ENCODE data around the gene CHCHD3. TPM values are rescaled to one million over a fixed set of nuclear protein-coding genes. Genes with fewer than 3 reads are reported as not detected.
"Not testable (repeated sequence)": the region's sequence is repeated elsewhere in the genome, so short reads cannot be mapped to it uniquely, and the experiment has no call there.

Gene CHCHD3
- total RNA-seq, 2 donors from 2014 or later, result 43.4 to 54.8 TPM

DNA sequence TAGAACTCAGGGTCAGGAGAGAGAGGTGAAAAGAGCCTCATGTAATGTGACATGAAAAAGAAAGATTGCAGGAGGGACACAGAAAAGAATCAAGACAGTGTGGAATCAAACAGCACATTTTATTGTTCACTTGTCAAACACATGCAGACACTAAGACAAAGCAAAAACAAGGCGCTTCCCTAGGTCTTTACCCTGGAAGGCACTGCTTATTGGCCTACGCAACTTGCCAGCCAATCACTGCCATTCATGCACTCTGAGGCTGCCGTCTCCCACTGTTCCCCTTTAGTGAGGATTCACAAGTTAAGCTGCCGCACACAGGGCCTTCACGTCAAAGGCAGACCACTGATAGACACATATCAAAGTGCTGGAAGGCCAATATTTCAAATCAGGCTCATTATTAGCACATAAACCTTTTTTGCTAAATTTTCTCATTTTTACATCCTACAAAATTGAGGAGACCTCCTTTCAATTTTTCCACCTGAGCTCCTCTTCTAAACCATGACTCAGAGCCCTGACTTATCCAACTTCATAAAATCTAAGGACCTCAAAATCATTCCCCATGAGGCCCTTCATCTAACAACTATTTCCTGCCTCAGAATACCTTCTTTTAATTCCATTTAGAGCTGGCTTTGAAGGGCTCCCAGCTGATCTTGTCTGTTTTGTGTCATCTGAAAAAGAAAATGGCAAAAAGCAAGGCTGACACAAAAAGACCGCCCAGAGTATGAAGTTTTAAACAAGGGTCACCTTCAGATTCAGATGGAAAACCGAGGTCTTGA is 149.4 kb downstream of the CHCHD3 start:
- H3K27ac Mint-ChIP-seq, result no peak overlapping the region
- no peak for DNase-seq (ENCODE audit: low spot score in 2 of 2)
- H3K9me3 Mint-ChIP-seq, result peaks cover 0 to 14% of the 10 kb centered on the region in 2 donors
- peaks cover 26 to 28% of the 10 kb centered on the region in 2 donors for H3K36me3 Mint-ChIP-seq
- ATAC-seq, result peak in 1 of 2 donors; percentile 20

DNA sequence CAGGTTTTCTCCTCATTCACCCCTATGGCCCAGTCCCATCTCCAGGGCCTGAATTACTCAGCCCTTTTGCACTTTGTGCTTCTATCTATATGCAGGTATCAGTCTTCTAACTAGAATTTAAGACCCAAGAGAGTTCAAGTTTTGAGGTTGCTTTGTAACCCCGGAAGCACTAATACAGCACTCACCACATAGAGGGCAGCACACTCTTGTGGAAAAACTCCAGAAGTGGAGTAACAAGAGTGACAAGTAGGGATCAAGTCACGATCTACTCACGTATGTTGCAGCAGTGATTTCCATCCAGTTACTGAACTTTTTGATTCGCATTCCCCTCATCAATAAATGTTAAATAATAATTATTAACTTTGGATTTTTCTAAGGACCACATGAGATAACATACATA is 151.0 kb downstream of the CHCHD3 start:
- Mint-ChIP-seq H3K27ac (peak overlapping the region in 1 of 2 donors; percentile 8), H3K36me3 (peaks cover 22 to 28% of the 10 kb centered on the region in 2 donors)
- ATAC-seq, result no peak

DNA sequence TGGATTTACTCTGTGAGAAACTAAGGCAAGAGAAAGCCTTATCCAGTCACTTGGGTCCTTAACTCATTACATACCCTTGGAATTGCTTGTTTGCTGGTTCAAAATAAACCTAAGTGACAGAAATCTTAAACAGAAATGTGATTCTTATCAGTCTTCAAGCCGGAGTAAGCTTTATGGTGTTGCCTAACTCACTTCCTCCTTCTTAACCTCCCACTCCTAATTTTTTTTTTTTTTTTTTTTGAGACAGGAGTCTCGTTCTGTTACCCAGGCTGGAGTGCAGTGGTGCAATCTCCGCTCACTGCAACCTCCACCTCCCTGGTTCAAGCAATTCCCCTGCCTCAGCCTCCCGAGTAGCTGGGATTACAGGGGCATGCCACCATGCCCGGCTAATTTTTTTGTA is 151.9 kb downstream of the CHCHD3 start:
- ATAC-seq, result not testable (repeated sequence)
- H3K9me3 Mint-ChIP-seq, result peaks cover 0 to 11% of the 10 kb centered on the region in 2 donors

More for the DNA sequence above, 151.0 kb downstream of the CHCHD3 start:
- peaks cover 0 to 11% of the 10 kb centered on the region in 2 donors for H3K9me3 Mint-ChIP-seq
- no peak for DNase-seq (ENCODE audit: low spot score in 2 of 2)

DNA sequence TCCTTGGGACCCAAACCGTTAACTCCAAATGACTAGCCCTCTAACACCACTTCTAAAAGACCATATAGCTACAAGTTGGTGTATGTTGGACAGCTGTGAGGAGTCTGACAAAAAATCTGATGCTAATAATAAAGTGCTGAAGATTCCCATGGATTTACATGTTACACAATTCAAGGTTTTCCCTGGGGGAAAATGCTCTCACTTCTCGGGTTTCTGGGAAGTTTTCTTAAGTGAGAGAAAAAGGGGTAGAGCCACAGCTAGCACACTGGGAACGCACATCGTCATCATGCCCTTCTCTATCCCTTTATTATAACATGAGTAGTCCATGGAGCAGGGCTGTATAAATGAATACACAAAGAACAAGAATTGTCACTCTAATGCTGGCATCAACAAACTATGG is 162.1 kb downstream of the CHCHD3 start:
- H3K9me3 Mint-ChIP-seq, result no peaks in the 10 kb centered on the region
- DNase-seq (ENCODE audit: low spot score in 2 of 2) (no peak), ATAC-seq (no peak)
- H3K27ac Mint-ChIP-seq, result no peak overlapping the region
- peaks cover 0 to 11% of the 10 kb centered on the region in 2 donors for H3K36me3 Mint-ChIP-seq

More for the DNA sequence above, 151.9 kb downstream of the CHCHD3 start:
- DNase-seq (ENCODE audit: low spot score in 2 of 2); H3K27ac Mint-ChIP-seq: not testable (repeated sequence)
- H3K36me3 Mint-ChIP-seq, result peaks cover 17 to 28% of the 10 kb centered on the region in 2 donors

DNA sequence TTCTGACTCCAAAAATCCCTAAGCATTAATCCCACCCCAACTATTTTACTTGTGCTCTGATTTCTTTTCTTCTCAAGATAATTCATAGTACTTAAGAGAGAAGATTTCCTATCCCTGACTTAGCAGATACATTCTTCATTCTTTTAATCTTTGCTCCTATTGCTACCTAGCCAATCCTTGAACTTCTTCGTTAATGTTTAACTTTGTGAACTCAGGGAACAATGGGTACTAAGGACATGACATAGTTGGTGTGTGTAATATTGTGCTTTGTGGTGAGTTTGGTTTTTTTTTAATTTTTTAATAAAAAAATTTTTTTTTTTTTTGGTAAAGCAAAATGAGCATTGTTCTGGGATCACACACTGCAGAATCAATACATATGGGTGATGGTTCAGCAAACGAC is 166.2 kb downstream of the CHCHD3 start:
- Mint-ChIP-seq H3K9me3 (no peaks in the 10 kb centered on the region), H3K36me3 (peaks cover 0 to 13% of the 10 kb centered on the region in 2 donors), H3K27ac (no peak overlapping the region)
- ATAC-seq (no peak), DNase-seq (ENCODE audit: low spot score in 2 of 2) (no peak)

DNA sequence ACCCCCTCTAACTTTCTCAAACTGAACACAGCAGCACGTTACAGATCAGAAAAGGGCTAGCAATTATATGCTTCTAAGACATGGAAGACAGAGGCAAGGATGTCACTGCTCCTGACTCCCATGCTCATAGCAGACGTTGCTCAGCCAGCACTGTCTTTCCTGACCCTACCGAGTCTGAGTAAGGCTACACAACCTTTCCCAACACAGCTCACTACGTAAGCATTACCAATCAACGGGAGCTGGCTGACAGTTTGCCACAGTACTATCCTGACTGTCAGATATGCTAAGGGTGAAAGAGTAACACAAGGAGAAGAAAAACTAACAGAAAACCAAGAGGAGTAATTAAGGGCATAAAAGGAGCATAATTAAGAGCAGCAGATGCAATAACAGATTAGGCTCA is 171.2 kb downstream of the CHCHD3 start:
- DNase-seq (ENCODE audit: low spot score in 2 of 2), result no peak
- ATAC-seq, result no peak

DNA sequence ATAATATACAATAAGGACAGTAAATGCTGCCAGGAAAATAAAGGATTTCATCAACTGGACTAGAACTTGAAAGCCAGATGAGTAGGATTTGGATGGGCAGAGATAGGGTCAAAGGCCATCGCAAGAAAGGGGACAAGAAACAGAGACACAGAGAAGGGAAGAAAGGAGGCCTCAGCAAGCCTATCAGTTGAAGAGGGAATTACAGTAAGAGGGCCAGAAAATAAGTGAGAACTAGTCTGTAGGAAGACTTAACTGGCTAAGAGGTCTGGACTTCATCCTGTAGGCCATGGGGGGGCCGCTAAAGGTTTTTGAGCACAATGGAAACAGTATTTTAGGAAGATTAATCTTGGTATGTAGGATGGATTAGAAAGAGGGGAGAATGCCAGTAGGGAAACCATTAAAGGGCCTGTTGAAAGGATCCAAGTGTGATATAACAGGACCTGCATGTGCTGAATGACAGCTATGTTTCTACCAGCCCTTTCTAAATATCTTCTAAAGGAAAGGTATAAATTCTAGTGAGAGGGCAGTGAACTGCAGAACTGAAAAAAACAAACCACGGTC is 174.4 kb downstream of the CHCHD3 start:
- no peak overlapping the region for H3K27ac Mint-ChIP-seq
- H3K9me3 Mint-ChIP-seq, result no peaks in the 10 kb centered on the region
- no peak for ATAC-seq
- peaks cover 23 to 30% of the 10 kb centered on the region in 2 donors for H3K36me3 Mint-ChIP-seq
- DNase-seq (ENCODE audit: low spot score in 2 of 2), result no peak

More for the DNA sequence above, 171.2 kb downstream of the CHCHD3 start:
- Mint-ChIP-seq H3K27ac (no peak overlapping the region), H3K9me3 (no peaks in the 10 kb centered on the region), H3K36me3 (peaks cover 7 to 15% of the 10 kb centered on the region in 2 donors)

DNA sequence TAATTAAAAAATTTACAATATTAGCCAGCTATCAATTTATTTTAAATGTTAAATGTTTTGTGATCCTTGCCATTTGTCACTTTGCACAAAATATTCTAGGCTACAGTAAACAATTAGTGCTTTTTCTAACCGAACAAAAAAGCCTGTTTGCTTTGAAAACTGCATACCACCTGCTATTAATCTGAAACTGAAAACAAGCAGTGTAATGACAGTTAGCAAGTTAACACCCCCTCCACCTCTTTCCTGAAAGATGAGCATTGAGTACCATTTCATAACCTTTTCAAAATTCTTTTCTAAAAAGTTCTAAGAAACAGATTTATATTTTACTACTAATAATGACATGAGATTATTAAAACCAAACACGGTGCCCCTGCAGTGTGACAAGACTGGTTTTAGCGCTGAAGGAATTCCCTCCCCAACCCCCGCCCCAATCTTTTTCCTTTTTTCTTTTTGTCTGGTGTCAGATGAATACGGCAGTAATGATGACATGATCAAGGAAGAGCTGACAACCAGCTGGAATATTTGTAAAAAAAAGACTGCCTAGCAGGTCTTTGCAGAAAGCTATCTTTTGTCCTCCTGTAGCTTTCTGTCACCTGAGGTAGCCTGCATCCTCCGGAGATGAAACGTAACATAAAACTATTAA is 175.6 kb downstream of the CHCHD3 start:
- Mint-ChIP-seq H3K36me3 (peaks cover 18 to 30% of the 10 kb centered on the region in 2 donors), H3K9me3 (no peaks in the 10 kb centered on the region), H3K27ac (no peak overlapping the region)
- ATAC-seq, result no peak
- DNase-seq (ENCODE audit: low spot score in 2 of 2), result no peak

DNA sequence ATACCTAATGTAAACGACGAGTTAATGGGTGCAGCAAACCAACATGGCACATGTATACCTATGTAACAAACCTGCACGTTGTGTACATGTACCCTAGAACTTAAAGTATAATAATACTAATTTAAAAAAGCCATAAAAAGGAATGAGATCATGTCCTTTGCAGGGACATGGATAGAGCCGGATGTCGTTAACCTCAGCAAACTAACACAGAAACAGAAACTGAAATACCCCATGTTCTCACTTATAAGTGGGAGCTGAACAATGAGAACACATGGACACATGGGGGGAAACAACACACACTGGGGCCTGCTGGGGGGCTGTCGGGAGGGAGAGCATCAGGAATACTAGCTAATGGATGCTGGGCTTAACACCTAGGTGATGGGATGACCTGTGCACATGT is 176.8 kb downstream of the CHCHD3 start:
- not testable (repeated sequence) for H3K27ac Mint-ChIP-seq; DNase-seq (ENCODE audit: low spot score in 2 of 2); H3K9me3 Mint-ChIP-seq; ATAC-seq
- H3K36me3 Mint-ChIP-seq, result peaks cover 13 to 30% of the 10 kb centered on the region in 2 donors

DNA sequence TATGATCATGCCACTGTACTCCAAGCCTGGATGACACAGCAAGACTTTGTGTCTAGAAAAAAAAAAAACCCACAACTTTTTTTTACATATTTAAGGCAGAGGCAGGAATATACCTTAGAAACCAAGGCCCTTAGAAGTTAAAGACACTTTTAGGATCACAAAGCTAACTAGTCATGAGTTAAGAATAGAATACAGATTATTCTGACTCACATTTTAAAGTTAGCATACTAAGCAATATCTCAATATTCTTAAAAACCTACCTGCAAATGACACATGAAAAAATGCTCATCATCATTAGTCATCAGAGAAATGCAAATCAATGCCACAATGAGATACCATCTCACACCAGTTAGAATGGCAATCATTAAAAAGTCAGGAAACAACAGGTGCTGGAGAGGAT is 177.7 kb downstream of the CHCHD3 start:
- DNase-seq (ENCODE audit: low spot score in 2 of 2) (no peak), ATAC-seq (peak; percentile 51 to 77)
- no peaks in the 10 kb centered on the region for H3K9me3 Mint-ChIP-seq
- peaks cover 13 to 24% of the 10 kb centered on the region in 2 donors for H3K36me3 Mint-ChIP-seq
- H3K27ac Mint-ChIP-seq, result peak overlapping the region in 1 of 2 donors; percentile 22

DNA sequence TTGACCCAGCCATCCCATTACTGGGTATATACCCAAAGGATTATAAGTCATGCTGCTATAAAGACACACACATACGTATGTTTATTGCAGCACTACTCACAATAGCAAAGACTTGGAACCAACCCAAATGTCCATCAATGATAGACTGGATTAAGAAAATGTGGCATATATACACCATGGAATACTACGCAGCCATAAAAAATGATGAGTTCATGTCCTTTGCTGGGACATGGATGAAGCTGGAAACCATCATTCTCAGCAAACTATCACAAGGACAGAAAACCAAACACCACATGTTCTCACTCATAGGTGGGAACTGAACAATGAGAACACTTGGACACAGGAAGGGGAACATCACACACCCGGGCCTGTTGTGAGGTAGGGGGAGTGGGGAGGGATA is 179.6 kb downstream of the CHCHD3 start:
- H3K27ac Mint-ChIP-seq; H3K9me3 Mint-ChIP-seq; ATAC-seq; DNase-seq (ENCODE audit: low spot score in 2 of 2): not testable (repeated sequence)
- H3K36me3 Mint-ChIP-seq, result peaks cover 13 to 24% of the 10 kb centered on the region in 2 donors

DNA sequence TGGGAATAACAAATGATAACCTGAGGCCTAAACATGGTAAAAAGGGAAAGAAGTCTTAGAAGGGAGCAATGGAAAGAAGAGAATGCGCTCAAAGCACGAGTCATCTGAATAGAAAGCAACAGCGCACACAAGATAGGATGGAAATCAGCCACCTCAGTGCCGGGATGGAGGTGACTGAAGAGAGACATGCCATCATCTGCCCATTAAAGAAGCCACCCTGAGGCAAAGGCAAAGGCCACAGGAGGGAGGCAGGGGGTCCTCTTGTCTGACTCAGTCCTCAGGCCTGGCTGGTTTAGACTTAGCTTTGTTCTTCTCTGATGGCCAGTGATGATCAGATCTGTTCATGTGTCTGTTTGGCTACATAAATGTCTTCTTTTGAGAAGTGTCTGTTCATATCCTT is 180.6 kb downstream of the CHCHD3 start:
- ATAC-seq, result no peak
- H3K9me3 Mint-ChIP-seq, result no peaks in the 10 kb centered on the region
- no peak for DNase-seq (ENCODE audit: low spot score in 2 of 2)
- no peak overlapping the region for H3K27ac Mint-ChIP-seq
- H3K36me3 Mint-ChIP-seq, result peaks cover 13 to 24% of the 10 kb centered on the region in 2 donors

DNA sequence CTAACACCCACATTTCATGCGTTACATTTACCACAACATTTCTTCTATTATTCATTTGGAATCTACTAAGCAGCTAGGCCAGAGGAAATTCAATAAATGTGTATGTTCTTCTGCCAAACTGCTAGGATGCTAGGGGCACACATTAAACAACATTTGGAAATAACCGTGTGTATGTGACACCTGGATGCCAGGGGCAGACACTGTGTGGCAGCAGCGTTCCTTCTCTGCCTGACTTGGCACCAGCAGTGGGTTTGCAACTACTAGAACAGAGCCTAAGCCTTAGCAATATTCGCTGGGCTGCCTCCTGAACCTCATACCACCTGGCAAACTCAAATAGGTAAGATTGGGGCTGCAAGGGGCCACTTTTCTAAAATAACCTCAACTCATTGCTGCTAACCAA is 182.1 kb downstream of the CHCHD3 start:
- peak overlapping the region in 1 of 2 donors; percentile 22 for H3K27ac Mint-ChIP-seq
- no peak for ATAC-seq
- H3K36me3 Mint-ChIP-seq, result peaks cover 11 to 20% of the 10 kb centered on the region in 2 donors
- DNase-seq (ENCODE audit: low spot score in 2 of 2), result no peak
- peaks cover 3 to 5% of the 10 kb centered on the region in 2 donors for H3K9me3 Mint-ChIP-seq

DNA sequence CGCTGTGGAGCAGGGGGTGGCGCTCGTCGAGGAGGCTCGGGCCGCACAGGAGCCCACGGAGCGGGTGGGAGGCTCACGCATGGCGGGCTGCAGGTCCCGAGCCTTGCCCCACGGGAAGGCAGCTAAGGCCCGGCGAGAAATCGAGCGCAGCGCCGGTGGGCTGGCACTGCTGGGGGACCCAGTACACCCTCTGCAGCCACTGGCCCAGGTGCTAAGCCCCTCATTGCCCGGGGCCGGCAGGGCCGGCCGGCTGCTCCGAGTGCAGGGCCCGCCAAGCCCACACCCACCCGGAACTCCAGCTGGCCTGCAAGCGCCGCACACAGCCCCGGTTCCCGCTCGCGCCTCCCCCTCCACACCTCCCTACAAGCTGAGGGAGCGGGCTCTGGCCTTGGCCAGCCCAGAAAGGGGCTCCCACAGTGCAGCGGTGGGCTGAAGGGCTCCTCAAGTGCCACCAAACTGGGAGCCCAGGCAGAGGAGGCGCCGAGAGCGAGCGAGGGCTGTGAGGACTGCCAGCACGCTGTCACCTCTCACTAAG is 183.2 kb downstream of the CHCHD3 start:
- DNase-seq (ENCODE audit: low spot score in 2 of 2); H3K9me3 Mint-ChIP-seq; ATAC-seq: not testable (repeated sequence)
- Mint-ChIP-seq H3K27ac (peak overlapping the region in 1 of 2 donors; percentile 11), H3K36me3 (peaks cover 14 to 15% of the 10 kb centered on the region in 2 donors)

DNA sequence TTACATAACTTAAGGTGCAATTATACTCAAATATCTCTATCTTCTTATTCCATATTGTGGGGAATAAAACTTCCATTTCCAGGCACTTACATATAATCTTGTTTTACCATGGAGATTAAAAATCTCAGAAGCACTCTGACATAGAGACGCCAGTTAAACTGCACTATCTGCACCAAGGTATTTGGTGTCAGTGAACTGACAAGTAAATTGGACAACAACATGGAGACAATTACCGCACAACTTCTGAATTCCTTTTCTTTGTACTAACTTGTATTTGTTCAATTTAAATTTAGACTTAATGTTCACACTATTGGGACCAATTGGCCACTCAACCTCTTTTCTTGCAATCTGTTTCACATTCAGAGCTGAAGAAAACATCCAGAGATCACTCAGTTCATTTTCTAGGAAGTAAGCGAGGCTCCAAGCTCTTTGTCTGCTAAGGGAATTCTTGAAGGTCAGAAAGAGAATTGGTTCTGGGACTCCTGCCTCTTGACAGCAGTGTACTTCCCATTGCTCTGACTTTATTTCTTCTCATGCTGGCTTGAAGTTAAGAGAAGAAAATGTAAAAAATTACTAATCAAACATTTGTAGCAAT is 184.7 kb downstream of the CHCHD3 start:
- peaks cover 19 to 25% of the 10 kb centered on the region in 2 donors for H3K36me3 Mint-ChIP-seq
- no peak overlapping the region for H3K27ac Mint-ChIP-seq
- peaks cover 3 to 6% of the 10 kb centered on the region in 2 donors for H3K9me3 Mint-ChIP-seq
- DNase-seq (ENCODE audit: low spot score in 2 of 2) (no peak), ATAC-seq (no peak)

DNA sequence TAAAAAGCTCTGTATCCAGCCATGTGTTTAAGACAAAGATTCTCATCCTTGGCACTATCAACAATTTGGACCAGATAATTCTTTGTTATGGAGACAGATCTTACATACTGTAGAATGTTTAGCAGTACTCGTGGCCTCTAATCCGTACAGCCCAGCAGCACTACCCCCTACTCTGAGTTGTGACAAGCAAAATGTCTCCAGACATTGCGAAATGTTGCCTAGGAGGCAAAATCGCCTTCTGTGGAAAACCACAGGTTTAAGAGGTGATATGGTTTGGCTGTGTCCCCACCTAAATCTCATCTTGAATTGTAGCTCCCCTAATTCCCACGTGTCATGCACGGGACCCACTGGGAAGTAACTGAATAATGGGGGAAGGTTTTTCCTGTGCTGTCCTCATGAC is 186.7 kb downstream of the CHCHD3 start:
- DNase-seq (ENCODE audit: low spot score in 2 of 2) (no peak), ATAC-seq (no peak)
- H3K9me3 Mint-ChIP-seq, result peaks cover 3 to 11% of the 10 kb centered on the region in 2 donors
- no peak overlapping the region for H3K27ac Mint-ChIP-seq
- peaks cover 25 to 30% of the 10 kb centered on the region in 2 donors for H3K36me3 Mint-ChIP-seq
